Duodenal mucosa (tissue), 2 donors: ENCODE results near the gene LRRC4C.

Experiments
- H3K27ac ChIP-seq: one replicate; pipeline ENCODE4 v1.7.0; 2013; ENCODE audit warnings: low read depth, low read length
- H3K27me3 ChIP-seq, 2 donors: one replicate each; pipeline ENCODE4 v1.7.0; 2013; ENCODE audit warnings: low read length in 2 of 2, control low read depth in 1 of 2; ENCODE audit not compliant: insufficient read depth in 2 of 2, control insufficient read depth in 1 of 2
- H3K36me3 ChIP-seq, 2 donors: one replicate each; pipeline ENCODE4 v1.7.0; 2013; ENCODE audit warnings: low read length in 2 of 2, control low read depth in 1 of 2; ENCODE audit not compliant: insufficient read depth in 2 of 2, control insufficient read depth in 1 of 2
- H3K4me1 ChIP-seq, 2 donors: one replicate each; pipeline ENCODE4 v1.7.0; 2013; ENCODE audit warnings: low read length in 2 of 2, control low read depth in 1 of 2; ENCODE audit not compliant: insufficient read depth in 2 of 2, control insufficient read depth in 1 of 2
- H3K4me3 ChIP-seq, 2 donors: one replicate each; pipeline ENCODE4 v1.7.0; 2013; ENCODE audit warnings: low read length in 2 of 2, low read depth in 1 of 2
- H3K9ac ChIP-seq, 2 donors: one replicate each; pipeline ENCODE4 v1.7.0; 2013; ENCODE audit warnings: low read length in 2 of 2, low read depth in 1 of 2
- H3K9me3 ChIP-seq, 2 donors: one replicate each; pipeline ENCODE4 v1.7.0; 2013; ENCODE audit warnings: low read length in 2 of 2, control low read depth in 1 of 2; ENCODE audit not compliant: control insufficient read depth in 1 of 2

LRRC4C gene

DNA sequence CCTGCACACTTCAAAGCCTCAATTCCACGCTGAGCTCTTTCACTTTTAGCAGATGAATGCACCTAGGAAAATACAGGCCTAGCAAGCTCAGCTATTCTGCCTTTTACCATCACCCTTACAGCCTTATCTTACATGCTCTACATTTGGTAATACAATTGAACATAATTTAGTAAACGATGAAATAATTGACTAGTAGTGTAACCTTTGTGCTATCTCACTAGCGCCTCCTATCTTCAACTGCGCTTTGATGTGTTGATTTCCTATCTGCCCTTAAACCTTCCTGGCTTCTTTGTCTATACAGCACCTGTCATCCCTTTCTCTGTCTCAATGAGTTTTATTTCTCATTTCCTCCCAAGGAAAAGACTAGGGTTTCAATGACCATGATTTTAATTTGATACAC lies 149.7 kb downstream of the LRRC4C start:
- Histone ChIP-seq H3K36me3 (no peaks in the 10 kb centered on the region), H3K4me3 (no peak overlapping the region), H3K9me3 (no peaks in the 10 kb centered on the region), H3K4me1 (no peaks in the 10 kb centered on the region), H3K27me3 (no peaks in the 10 kb centered on the region), H3K27ac (no peak overlapping the region), H3K9ac (no peak overlapping the region)

DNA sequence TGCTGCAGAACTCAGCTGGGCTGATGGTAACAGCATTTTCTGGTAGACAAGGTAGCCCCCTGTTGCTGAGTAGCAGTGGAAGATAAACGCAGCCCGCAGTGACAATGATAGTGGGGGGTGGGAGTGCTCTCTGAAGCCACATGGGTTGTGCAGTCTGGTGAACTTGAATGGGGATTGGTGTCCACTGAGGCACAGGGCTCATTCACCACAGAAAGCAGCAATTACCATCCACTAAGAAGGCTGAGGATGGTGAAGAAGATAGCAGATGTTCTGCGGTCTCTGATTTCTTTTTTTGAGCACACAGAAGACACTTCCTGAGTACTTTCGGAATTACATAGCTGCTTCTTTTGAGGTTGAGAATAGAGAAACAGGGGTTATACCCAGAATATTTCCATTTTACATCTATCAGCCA lies 150.3 kb downstream of the LRRC4C start:
- Histone ChIP-seq H3K4me1 (no peaks in the 10 kb centered on the region), H3K36me3 (no peaks in the 10 kb centered on the region), H3K27ac (no peak overlapping the region), H3K4me3 (no peak overlapping the region), H3K27me3 (no peaks in the 10 kb centered on the region), H3K9ac (no peak overlapping the region), H3K9me3 (no peaks in the 10 kb centered on the region)

DNA sequence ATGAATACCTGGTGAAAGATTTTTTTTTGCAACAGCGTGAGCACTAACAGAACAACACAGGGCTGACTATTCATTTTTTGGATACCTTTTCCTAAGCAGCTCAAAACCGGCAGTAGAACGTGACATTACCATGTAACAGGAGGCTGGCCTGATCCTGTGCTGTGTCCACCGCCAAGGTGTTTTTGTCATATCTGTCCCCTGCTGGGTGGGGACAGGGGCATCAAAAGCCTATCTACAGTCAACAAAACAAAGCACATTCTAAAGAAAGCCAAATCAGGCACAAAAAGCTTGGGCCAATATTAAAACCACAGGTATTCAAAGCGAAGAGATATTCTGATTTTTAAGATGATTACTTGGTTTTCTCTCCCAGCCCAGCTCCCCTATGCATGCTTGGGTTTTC lies 151.2 kb downstream of the LRRC4C start:
- H3K4me1 ChIP-seq, result no peaks in the 10 kb centered on the region

DNA sequence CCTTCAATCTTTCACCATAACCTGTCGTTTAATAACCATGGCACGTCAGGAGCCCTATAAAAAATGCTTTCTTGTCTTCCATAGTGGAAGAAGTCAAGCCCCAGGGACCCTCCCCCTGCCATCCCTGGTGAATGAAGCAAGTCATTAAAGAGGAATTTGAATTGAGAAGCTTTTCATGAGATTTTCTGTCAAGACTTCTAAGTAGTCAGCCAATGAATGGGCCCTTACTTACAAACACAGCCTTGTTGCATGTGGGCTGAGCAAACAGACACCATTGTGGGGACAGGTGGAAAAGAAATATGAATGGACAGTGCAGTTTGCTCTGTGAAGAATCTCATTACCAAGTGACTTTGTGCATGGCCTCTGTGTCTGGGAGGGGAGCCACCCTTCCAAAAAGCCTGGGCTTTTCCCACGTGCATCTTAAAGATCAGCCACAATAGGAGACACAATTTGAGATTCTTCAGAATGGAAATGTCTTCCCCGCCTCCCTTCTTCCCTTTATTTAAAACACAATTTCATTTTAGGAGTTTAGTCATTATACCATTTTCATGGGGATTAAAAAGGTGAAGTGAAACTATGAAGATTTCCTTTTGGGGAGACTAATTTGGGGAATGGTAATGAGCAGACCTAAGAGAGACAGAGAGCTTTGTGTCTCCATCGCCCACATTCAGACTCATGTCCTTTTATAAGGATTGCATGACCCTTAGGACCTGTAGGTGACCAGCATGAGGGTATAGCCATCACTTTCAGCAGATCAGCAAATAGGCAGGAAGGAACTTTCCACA lies 152.0 kb downstream of the LRRC4C start:
- Histone ChIP-seq H3K4me1 (no peaks in the 10 kb centered on the region), H3K36me3 (no peaks in the 10 kb centered on the region)

More for the DNA sequence above, 151.2 kb downstream of the LRRC4C start:
- H3K9me3 ChIP-seq, result no peaks in the 10 kb centered on the region
- no peaks in the 10 kb centered on the region for H3K36me3 ChIP-seq
- no peak overlapping the region for H3K27ac ChIP-seq
- H3K4me3 ChIP-seq, result no peak overlapping the region
- H3K9ac ChIP-seq, result no peak overlapping the region
- H3K27me3 ChIP-seq, result no peaks in the 10 kb centered on the region

DNA sequence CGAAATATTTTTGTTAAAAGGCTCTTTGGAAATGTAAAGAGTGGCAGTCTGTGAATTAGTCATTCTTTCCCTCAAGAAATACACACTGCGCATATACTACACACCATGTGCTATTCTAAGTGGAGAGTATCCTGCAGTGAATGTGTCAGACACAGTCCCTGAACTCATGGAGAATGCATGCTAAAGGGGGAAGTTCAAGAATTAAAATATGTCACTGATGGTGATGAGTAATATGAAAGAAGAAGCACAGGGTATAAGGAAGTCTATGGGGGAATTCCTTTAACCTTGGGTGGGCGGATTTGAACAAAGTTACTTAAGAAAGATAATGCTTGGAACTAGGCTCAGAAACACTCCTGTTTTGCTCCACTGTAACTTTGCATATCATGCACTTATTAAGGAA lies 153.0 kb downstream of the LRRC4C start:
- Histone ChIP-seq H3K4me1 (no peaks in the 10 kb centered on the region), H3K36me3 (no peaks in the 10 kb centered on the region), H3K9me3 (no peaks in the 10 kb centered on the region), H3K9ac (no peak overlapping the region), H3K27ac (no peak overlapping the region), H3K27me3 (no peaks in the 10 kb centered on the region), H3K4me3 (no peak overlapping the region)

More for the DNA sequence above, 152.0 kb downstream of the LRRC4C start:
- no peak overlapping the region for H3K27ac ChIP-seq
- H3K27me3 ChIP-seq, result no peaks in the 10 kb centered on the region
- H3K9me3 ChIP-seq, result no peaks in the 10 kb centered on the region
- no peak overlapping the region for H3K4me3 ChIP-seq
- no peak overlapping the region for H3K9ac ChIP-seq

DNA sequence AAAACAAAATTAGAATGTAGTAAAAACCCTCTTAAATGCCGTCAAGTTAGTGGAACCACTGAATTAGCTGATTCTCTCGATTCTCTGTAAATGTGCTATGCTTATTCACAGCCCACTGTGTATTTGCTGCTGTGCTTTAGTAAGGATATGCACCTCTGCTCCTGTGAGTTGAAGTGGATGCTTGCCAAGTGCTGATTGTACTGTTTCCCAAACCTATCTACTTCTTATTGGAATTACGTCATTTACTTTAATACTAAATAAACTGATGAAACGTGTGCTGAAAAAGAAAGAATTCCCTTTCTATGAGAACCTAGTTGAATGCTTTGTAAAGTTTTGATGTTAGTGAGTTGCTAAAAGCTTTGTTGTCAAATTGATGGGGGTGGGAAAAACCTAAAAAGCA lies 158.4 kb downstream of the LRRC4C start:
- Histone ChIP-seq H3K27me3 (no peaks in the 10 kb centered on the region), H3K36me3 (no peaks in the 10 kb centered on the region), H3K9me3 (no peaks in the 10 kb centered on the region), H3K9ac (no peak overlapping the region), H3K4me3 (no peak overlapping the region), H3K4me1 (no peaks in the 10 kb centered on the region), H3K27ac (no peak overlapping the region)

DNA sequence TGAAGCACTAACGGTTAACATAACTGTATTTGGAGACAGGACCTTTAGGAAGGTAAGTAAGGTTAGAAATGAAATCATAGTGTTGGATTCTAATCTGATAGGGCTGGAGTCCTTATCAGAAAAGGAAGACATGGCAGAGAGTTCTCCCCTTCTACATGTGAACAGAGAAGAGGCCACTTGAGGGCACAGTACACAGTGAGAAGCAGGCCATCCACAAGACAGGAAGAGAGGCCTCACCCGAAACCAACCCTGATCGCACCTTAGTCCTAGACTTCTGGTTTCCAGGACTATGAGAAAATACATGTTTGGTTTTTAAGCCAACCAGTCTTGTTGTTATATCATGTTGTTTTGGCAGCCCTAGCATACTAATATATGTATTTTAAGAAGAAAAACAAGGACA lies 170.0 kb downstream of the LRRC4C start:
- H3K4me3 ChIP-seq, result no peak overlapping the region
- no peaks in the 10 kb centered on the region for H3K9me3 ChIP-seq
- H3K36me3 ChIP-seq, result no peaks in the 10 kb centered on the region
- no peaks in the 10 kb centered on the region for H3K27me3 ChIP-seq
- H3K4me1 ChIP-seq, result no peaks in the 10 kb centered on the region
- H3K27ac ChIP-seq, result no peak overlapping the region
- H3K9ac ChIP-seq, result no peak overlapping the region

DNA sequence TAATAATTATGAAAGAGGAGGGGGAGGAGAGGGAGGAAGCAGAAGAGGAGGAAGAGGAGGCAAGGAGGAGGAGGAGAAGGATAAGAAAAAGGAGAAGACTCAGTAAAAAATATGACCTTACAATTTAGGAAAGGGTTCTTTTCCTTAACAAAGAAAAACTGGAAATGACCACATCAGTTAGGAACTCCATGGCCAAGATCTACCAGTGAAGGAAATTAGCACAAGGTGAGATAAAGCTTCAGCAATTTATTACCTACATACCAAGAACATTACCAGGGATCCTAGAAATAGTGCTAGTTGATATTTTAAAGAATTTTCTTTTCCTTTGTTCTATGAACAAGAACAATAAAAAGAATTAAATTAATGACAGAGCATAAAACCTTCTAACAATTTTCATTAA lies 172.7 kb downstream of the LRRC4C start:
- H3K27ac ChIP-seq, result no peak overlapping the region
- no peaks in the 10 kb centered on the region for H3K36me3 ChIP-seq
- H3K9ac ChIP-seq, result no peak overlapping the region
- H3K9me3 ChIP-seq, result no peaks in the 10 kb centered on the region
- no peak overlapping the region for H3K4me3 ChIP-seq
- no peaks in the 10 kb centered on the region for H3K4me1 ChIP-seq
- no peaks in the 10 kb centered on the region for H3K27me3 ChIP-seq

DNA sequence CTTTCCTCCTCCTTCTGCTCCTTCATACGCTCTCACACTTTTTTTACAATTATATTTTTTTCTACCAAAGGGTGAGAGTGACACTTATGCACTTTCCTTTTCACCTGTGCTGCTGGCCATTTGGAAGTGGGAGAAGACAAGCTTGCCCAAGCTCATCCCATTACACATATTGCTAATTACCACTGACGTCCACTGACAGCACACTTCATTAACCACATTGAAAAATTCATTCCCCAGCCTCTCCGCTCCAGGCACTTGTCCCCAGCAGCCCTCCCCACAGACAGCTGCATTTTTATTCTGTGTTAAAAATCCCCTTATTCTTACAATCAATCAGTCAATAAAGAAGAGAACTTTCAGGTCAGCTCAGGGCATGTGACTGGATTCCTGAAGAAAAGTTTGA lies 175.1 kb downstream of the LRRC4C start:
- Histone ChIP-seq H3K4me3 (no peak overlapping the region), H3K27me3 (no peaks in the 10 kb centered on the region), H3K4me1 (no peaks in the 10 kb centered on the region), H3K9ac (no peak overlapping the region), H3K9me3 (no peaks in the 10 kb centered on the region), H3K27ac (no peak overlapping the region), H3K36me3 (no peaks in the 10 kb centered on the region)

DNA sequence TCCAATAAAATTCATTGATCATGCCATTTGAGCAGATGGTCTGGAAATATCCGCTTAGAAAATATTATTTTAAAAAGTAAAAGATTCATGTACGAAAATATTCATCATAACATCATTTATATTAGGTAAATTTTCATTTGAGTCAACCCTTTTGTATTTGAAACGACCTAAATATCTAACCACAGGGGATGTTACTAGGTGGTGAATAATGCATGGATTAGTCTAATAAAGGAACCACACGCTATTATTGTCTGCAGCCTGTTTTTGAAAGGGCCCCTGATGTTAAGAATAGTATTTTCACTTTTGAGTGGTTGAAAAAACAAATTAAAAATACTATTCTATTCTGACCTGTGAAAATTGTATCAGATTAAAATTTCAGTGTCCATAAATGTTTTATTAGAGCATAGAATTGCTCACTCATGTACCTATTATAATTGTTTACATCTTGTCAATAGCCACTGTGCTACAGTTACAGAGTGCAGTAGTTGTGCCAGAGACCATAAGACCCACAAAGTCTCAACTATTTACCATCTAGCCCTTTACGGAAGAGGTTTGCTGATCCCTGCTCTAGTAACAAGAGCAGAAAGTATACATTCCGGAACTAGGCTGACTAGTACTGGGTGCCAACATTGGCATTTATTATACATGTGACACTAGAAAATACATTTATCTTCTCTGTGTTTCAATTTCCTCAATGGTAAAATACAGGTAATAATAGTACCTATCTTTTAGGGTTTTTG lies 176.1 kb downstream of the LRRC4C start:
- Histone ChIP-seq H3K9ac (no peak overlapping the region), H3K4me1 (no peaks in the 10 kb centered on the region), H3K36me3 (no peaks in the 10 kb centered on the region), H3K27ac (no peak overlapping the region), H3K27me3 (no peaks in the 10 kb centered on the region), H3K9me3 (no peaks in the 10 kb centered on the region), H3K4me3 (no peak overlapping the region)
